Mucosa of stomach (tissue), 1 donor: ENCODE data around the gene ADAMTS17.
A peak's percentile ranks its signal among the peaks of the same experiment; 100 is the strongest.
"Not testable (repeated sequence)": the region's sequence is repeated elsewhere in the genome, so short reads cannot be mapped to it uniquely, and the experiment has no call there.

Source experiments
- H3K27me3 ChIP-seq: one replicate; pipeline ENCODE4 v1.7.0; 2013; ENCODE audit warnings: mild to moderate bottlenecking, low read length; ENCODE audit not compliant: control insufficient read depth, insufficient read depth
- H3K36me3 ChIP-seq: one replicate; pipeline ENCODE4 v1.7.0; 2013; ENCODE audit warnings: low read length; ENCODE audit not compliant: control insufficient read depth, insufficient read depth
- H3K4me1 ChIP-seq: one replicate; pipeline ENCODE4 v1.7.0; 2013; ENCODE audit warnings: mild to moderate bottlenecking, low read length; ENCODE audit not compliant: control insufficient read depth, insufficient read depth
- H3K4me3 ChIP-seq: one replicate; pipeline ENCODE4 v1.7.0; 2013; ENCODE audit warnings: low read length
- H3K9ac ChIP-seq: one replicate; pipeline ENCODE4 v1.7.0; 2013; ENCODE audit warnings: mild to moderate bottlenecking, low read length, moderate library complexity
- H3K9me3 ChIP-seq: one replicate; pipeline ENCODE4 v1.7.0; 2013; ENCODE audit warnings: mild to moderate bottlenecking, low read length, moderate library complexity; ENCODE audit not compliant: control insufficient read depth
- donor health status: Pancreatic carcinoma.

Gene ADAMTS17

DNA sequence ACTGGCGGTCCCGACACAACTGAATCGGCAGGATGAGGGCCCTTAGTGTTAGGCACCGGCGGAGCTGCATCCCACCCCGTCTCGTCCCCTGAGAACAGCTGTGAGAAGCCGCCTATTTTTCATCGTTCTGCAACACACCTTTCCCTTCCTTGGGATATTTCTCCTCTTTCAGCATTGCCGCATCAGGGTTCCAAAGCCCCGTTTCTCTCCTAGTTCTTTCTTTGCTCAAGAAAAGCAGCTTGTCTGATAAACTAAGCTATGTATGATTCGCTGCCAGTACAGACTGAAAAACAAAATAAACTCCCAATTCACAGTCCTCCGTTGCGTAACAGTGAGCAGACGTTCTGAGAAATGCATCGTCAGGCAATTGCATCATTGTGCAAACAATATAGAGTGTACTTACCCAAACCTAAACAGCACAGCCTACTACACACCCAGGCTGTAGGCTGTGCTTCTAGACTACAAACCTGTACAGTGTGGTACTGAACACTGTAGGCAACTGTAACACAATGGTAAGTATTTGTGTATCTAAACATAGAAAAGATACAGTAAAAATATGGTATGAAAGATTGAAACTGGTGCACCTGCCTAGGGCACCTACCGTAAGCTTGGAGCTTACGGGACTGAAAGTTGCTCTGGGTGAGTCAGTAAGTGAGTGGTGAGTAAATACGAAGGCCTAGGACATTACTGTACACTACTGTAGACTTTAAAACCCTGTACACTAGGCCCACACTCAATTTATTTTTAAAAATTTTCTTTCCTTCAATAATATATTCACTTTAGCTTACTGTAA lies 8.9 kb upstream of the ADAMTS17 start:
- Histone ChIP-seq H3K36me3 (no peaks in the 10 kb centered on the region), H3K9ac (peak overlapping the region; percentile 83), H3K9me3 (no peaks in the 10 kb centered on the region), H3K27me3 (no peaks in the 10 kb centered on the region), H3K4me1 (peaks cover 5% of the 10 kb centered on the region), H3K4me3 (peak overlapping the region; percentile 66)

DNA sequence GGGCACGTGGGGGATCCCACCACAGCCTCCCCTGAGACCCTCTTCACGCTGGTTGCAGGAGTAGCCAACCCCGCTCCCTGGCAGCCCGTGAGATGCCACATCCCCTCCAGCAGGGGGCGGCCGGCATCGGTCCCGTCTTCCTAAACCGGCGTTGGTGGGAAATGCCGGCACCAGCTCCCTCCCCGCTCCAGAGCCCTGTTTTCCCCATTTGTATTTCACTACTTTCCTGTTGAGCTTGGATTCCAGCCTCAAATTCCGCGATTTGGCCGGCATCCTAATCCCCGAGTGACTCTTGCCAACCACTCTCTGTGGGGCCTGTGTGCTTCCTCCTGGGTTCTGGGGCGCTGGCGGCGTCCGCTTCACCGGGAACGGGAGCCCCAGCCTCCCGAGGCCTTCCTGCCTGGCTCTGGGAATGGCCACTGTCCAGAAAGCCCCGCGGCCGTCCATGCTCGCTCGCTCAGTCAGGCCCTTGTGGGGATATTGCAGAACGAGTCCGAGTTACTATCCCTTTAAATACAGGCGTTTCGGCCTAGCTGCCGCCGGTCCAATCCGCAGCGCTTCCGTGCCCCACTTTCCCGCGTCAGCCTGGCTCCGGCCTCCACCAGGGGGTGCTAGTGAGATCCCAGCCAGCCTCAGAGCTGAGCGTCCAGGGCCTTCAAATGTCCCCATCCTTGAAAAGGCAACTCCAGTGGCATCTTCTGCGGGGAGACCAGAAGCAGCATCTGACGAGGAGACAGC lies 8.1 kb upstream of the ADAMTS17 start:
- Histone ChIP-seq H3K27me3 (no peaks in the 10 kb centered on the region), H3K9me3 (no peaks in the 10 kb centered on the region), H3K9ac (peak overlapping the region; percentile 83), H3K4me3 (peak overlapping the region; percentile 66), H3K4me1 (peaks cover 5% of the 10 kb centered on the region), H3K36me3 (no peaks in the 10 kb centered on the region)

GRCh38 chr15:100349321-100349695 lies 7.5 kb upstream of the ADAMTS17 start:
- Histone ChIP-seq H3K4me3 (no peak overlapping the region), H3K27me3 (no peaks in the 10 kb centered on the region), H3K4me1 (peaks cover 5% of the 10 kb centered on the region), H3K9ac (peak overlapping the region; percentile 83), H3K9me3 (no peaks in the 10 kb centered on the region), H3K36me3 (no peaks in the 10 kb centered on the region)

DNA sequence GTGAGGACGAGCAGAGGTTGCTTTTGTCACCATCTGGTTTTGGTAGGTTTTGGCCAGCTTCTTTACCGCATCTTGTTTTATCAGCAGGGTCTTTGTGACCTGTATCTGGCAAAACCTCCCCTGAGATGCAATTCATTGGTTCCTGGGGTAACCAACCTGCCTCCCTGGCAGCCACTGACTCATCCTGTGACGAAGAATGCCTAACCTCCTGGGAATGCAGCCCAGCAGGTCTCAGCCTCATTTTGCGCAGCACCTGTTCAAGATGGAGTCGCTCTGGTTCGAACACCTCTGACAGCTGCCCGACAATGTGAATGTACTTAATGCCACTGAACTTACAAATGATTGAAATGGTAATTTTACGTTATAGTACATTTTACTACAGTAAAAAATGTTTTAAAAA lies 6.8 kb upstream of the ADAMTS17 start:
- no peaks in the 10 kb centered on the region for H3K36me3 ChIP-seq
- no peak overlapping the region for H3K9ac ChIP-seq
- H3K9me3 ChIP-seq, result no peaks in the 10 kb centered on the region
- no peak overlapping the region for H3K4me3 ChIP-seq
- H3K27me3 ChIP-seq, result no peaks in the 10 kb centered on the region
- H3K4me1 ChIP-seq, result peaks cover 5% of the 10 kb centered on the region

DNA sequence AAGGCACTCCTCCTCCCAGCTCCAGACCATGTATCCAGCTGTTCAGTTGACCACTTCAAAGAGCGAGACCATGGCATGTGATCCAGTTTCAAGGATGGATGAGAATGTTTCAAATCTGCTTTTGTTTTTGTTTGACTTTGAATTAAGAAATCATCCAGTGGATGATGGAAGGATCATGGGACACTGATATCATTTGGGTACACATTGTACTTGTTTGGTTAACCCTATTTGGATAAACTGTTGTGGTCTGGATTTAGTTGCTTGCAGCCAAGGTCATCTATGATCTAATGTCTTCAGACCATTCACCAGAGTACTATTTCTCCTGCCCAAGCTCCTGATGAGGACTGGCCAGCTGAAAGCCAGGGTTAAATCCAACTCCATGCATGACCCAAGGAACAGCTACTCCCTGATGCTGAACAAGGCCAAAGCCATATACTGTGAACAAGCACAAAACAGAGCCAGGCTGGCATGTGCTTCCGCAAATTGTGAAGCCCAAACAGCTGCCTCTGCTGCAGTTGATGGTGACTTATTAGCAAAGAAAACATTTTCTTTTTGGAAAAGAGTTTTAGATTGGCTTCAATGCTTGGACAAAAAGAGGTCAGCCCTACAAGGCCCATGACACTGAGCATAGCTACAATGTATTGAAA lies 5.2 kb upstream of the ADAMTS17 start:
- Histone ChIP-seq H3K9ac (no peak overlapping the region), H3K36me3 (no peaks in the 10 kb centered on the region), H3K4me1 (peaks cover 5% of the 10 kb centered on the region), H3K4me3 (no peak overlapping the region), H3K9me3 (no peaks in the 10 kb centered on the region), H3K27me3 (no peaks in the 10 kb centered on the region)

DNA sequence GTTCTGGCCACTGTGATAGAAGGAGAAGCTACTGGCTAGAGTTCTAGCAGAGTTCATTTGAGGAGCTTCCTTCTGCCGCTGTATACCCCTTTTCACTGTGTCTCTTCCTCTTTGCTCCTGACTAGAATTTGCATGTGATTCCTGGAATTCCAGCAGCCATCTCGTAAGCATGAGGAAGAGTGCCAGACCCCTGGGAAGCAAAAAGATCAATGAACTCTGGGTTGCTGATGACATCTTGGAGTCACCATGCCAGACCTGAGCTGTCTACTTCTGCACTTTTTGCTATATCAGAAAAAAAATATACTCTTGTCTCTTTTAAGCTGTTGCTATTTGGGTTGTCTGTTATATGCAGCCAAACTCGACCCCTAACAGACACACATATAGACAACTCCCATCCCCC lies 3.7 kb upstream of the ADAMTS17 start:
- no peak overlapping the region for H3K4me3 ChIP-seq
- no peaks in the 10 kb centered on the region for H3K9me3 ChIP-seq
- no peaks in the 10 kb centered on the region for H3K36me3 ChIP-seq
- H3K9ac ChIP-seq, result no peak overlapping the region
- H3K4me1 ChIP-seq, result peaks cover 8% of the 10 kb centered on the region
- peaks cover 3% of the 10 kb centered on the region for H3K27me3 ChIP-seq

- Histone ChIP-seq H3K9me3 (no peaks in the 10 kb centered on the region), H3K9ac (no peak overlapping the region), H3K4me1 (peaks cover 15% of the 10 kb centered on the region), H3K4me3 (no peak overlapping the region), H3K36me3 (no peaks in the 10 kb centered on the region), H3K27me3 (peaks cover 10% of the 10 kb centered on the region)
Observed at GRCh38 chr15:100343251-100343650, 1.5 kb upstream of the ADAMTS17 start.

DNA sequence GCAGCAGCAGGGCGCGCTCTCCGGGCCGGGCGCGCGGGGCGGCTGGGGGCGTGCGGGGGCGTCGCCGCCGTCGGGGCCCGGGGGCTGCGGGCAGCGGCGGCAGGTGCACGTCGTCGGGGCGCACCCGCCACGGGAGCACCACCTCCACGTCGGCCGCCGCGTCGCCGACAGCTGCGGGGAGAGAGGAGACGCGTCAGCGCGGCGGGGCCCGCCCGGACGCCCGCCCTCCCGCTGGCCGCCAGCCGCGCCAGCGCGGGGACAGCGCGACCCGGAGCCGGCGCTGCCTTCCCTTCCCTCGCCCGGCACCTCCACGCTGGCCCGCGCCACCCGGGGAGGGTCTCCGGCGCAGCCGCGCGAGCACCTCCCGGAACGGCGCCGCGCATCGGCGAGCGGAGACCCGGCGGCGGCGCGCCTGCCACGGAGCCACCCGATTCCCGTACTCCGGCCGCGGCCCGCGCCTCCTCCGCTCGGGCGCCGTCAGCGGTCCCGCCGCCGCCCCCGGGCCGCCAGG lies 481 bp downstream of the ADAMTS17 start:
- H3K36me3 ChIP-seq, result no peaks in the 10 kb centered on the region
- H3K9me3 ChIP-seq, result no peaks in the 10 kb centered on the region
- peaks cover 10% of the 10 kb centered on the region for H3K27me3 ChIP-seq
- H3K9ac ChIP-seq, result peak overlapping the region; percentile 46
- no peak overlapping the region for H3K4me3 ChIP-seq
- H3K4me1 ChIP-seq, result peaks cover 15% of the 10 kb centered on the region

- Histone ChIP-seq H3K27me3 (peaks cover 10% of the 10 kb centered on the region), H3K36me3 (no peaks in the 10 kb centered on the region), H3K9me3 (no peaks in the 10 kb centered on the region), H3K4me1 (peaks cover 15% of the 10 kb centered on the region), H3K4me3 (no peak overlapping the region), H3K9ac (no peak overlapping the region)
Observed at GRCh38 chr15:100340721-100341238, 995 bp downstream of the ADAMTS17 start.

DNA sequence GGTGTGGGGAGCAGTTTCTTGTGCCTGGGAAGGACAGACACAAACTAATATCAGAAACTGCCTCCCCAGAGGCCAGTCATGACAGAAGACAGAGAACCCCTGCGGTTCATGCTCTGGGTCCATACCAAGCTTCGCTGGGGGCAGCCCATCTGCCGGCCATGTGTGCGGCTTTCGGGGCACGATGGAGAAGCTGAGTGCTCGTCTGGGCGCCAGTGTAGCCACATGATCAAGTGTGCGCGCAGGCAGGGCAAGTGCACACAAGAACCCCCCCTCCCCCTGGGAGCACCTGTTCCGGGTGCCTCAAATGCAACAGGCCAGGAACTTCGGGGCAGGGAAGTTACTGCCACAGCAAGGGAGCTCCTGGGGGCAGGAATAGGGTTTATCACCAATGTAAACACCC lies 1.8 kb downstream of the ADAMTS17 start:
- H3K36me3 ChIP-seq, result no peaks in the 10 kb centered on the region
- no peak overlapping the region for H3K4me3 ChIP-seq
- no peak overlapping the region for H3K9ac ChIP-seq
- H3K9me3 ChIP-seq, result no peaks in the 10 kb centered on the region
- peaks cover 10% of the 10 kb centered on the region for H3K27me3 ChIP-seq
- H3K4me1 ChIP-seq, result peaks cover 15% of the 10 kb centered on the region

- H3K27me3 ChIP-seq, H3K9ac ChIP-seq: not testable (repeated sequence)
- H3K4me1 ChIP-seq, result peaks cover 15% of the 10 kb centered on the region
Observed at GRCh38 chr15:100339451-100339850, 2.3 kb downstream of the ADAMTS17 start.

GRCh38 chr15:100338971-100339444 lies 2.8 kb downstream of the ADAMTS17 start:
- Histone ChIP-seq H3K9me3 (no peaks in the 10 kb centered on the region), H3K9ac (no peak overlapping the region), H3K4me3 (no peak overlapping the region), H3K36me3 (no peaks in the 10 kb centered on the region), H3K27me3 (peaks cover 10% of the 10 kb centered on the region), H3K4me1 (peaks cover 15% of the 10 kb centered on the region)

More at GRCh38 chr15:100339451-100339850, 2.3 kb downstream of the ADAMTS17 start:
- not testable (repeated sequence) for H3K4me3 ChIP-seq, H3K36me3 ChIP-seq, H3K9me3 ChIP-seq
